GM12873 (cell line): Measurements from ENCODE around the gene RP9.

Source experiments
- TF ChIP-seq, protein P1 (sequence below): IDR thresholded peaks from 2 replicates; pipeline ENCODE4 v1.5.1; 2012; ENCODE audit warnings: low read depth, mild to moderate bottlenecking, moderate library complexity, low read length, control low read depth; ENCODE audit not compliant: insufficient read depth; ENCODE audit errors: missing control alignments

RP9 gene, protein sequence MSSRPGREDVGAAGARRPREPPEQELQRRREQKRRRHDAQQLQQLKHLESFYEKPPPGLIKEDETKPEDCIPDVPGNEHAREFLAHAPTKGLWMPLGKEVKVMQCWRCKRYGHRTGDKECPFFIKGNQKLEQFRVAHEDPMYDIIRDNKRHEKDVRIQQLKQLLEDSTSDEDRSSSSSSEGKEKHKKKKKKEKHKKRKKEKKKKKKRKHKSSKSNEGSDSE

DNA sequence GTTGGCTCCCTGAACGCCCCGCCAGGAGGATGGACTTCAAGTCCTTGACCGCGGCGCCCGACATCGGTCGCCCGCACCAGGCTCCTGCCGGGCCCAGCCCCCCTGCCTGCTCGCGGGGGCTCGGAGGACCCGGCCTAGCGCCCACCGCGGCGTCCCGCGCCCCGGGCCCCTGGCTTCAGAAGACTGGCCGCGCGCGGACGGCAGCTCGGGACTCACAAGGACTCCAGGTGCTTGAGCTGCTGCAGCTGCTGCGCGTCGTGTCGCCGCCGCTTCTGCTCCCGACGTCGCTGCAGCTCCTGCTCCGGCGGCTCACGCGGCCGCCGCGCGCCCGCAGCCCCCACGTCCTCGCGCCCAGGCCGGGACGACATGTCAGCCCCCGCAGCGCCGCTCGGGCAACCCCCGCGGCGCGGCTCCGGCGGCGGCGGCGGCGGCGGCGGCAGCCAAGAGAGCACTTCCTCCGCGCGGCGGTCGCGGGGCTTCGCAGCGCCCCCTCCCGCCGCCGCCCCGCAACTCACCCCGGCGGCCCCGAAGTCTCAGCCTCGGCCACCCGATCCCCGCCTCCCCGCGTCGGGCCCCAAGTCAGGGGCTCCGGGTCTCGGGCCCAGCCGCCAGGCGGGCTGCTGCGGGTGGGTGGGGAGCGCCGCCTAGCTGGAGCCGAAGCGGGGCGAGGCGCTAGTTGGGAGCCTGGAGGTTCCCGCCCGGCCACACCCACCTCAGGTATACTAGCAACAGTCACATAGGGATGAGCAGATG, at the start of gene RP9:
Gene RP9 (minus strand): TSS at position 400 of the 753 bp plus-strand sequence. CDS start 32 bp downstream, at position 368.
- TF ChIP-seq, protein P1, sequence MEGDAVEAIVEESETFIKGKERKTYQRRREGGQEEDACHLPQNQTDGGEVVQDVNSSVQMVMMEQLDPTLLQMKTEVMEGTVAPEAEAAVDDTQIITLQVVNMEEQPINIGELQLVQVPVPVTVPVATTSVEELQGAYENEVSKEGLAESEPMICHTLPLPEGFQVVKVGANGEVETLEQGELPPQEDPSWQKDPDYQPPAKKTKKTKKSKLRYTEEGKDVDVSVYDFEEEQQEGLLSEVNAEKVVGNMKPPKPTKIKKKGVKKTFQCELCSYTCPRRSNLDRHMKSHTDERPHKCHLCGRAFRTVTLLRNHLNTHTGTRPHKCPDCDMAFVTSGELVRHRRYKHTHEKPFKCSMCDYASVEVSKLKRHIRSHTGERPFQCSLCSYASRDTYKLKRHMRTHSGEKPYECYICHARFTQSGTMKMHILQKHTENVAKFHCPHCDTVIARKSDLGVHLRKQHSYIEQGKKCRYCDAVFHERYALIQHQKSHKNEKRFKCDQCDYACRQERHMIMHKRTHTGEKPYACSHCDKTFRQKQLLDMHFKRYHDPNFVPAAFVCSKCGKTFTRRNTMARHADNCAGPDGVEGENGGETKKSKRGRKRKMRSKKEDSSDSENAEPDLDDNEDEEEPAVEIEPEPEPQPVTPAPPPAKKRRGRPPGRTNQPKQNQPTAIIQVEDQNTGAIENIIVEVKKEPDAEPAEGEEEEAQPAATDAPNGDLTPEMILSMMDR: peak; percentile 39

DNA sequence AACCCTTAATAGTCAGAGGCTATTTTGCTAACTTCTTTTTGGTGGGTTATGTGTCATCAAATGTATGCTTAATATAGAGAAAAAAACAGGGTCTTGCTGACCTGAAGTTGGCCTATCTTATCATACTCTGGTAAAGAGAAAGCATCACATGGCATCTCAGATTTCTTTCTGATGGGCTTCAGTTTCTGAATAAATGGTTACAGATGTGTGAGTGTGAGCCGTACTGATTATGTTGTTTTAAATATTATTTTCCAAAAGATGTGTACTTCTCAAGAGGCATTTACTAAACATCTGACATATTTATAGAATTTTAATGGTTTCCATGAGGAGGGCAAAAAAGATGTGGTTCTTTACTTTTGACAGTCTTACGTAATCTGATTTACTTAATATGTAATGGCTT, 48.6 kb upstream of the RP9 start:
- TF ChIP-seq, protein P1: no peak

DNA sequence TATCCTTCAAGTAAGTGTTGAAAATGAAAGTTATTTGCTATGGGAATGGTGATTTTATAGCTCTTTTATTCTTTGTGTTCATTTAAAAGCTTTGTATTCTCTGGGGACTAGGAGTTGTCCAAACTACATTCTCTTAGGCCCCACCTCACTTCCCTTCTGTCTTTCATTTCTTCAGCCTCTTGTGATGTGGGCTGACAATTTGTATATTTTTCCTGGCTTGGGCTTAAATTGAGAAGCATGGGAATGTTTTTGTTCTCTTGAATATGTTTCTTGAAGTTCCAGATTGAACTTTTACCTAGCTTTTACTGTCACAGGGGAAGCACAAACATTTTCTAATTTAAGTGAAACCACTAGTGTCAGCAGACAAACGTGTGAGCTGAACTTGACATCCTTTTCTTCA, 48.1 kb upstream of the RP9 start:
- TF ChIP-seq, protein P1: no peak

DNA sequence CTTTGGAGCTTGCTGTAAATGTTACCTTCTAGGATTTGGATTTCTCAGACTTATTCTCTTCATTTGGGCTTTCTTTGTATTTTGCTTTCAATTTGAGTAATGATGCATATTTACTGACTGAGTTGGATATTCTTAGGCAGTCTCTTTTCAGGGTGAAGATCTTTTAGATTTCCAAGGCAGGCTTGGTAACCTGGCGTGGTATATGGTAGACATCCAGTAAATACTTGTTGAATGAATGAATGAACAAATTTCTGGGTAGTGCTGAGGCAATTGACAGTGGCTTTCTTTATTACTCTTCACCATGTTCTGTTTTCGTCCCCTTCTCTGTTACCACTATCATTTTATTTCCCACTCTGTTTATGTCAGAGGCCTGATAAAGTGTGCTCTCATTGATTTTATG, 47.2 kb upstream of the RP9 start:
- TF ChIP-seq, protein P1: no peak

DNA sequence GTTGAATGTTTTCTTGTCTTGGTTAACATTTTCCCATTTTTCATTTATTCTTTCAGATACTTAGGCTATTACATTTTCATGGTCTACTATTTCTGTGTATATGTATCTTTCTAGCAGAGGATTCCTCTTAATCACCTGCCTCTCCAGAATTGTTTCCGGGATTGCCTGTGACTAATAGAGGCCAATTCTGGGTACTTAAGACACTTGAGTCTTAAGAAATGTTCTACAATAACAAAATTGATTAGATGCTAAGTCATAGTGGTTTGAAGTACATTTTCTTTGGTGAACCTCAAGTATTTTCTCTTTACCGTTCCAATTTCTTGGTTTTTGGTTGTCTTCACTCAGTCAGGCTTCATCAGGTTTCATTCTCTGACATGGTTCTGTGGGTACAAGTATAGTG, 46.6 kb upstream of the RP9 start:
- TF ChIP-seq, protein P1: no peak

DNA sequence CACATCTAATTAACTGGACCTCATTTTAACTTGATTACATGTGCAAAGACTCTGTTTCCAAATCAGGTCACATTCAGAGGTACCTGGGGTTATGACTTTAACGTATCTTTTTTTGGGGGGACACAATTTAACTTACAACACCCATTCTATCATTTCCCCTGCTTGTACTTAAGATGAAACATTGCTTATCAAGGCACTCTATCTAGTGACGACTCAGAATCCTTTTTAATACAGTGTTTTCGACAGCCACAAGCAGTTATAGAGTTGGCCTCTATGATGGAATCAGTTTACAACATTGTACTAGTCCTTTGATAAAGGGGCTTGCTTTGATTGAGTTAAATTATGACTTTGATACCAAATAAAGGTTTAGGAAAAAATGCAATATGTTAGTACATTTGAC, 42.9 kb upstream of the RP9 start:
- TF ChIP-seq, protein P1: no peak

DNA sequence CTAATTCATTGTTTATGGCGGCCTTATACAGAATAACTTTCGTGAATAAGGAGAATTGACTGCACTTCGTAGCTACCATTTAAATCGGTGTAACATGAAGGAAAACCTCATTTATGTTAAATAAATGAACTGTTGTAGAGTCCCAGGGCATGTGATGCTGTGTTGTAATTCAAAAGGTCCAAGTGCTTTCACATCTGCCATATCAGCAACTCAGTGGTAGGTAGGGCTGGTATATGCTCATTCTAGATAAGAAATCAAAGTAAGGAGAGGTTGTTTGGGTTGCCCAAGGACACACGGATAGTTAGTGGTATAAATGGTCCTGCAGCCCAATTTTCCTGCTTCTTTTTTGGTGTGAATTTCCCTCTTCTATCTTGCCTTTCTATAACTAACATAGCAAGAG, 36.0 kb upstream of the RP9 start:
- TF ChIP-seq, protein P1: no peak
